Cardiac muscle cell (in vitro differentiated cells and primary cell): ENCODE data around the gene DNLZ. TPM values are rescaled to one million over a fixed set of nuclear protein-coding genes. Genes with fewer than 3 reads are reported as not detected.

ENCODE experiments used
- DNase-seq, 2 donors: peaks; one replicate each; pipeline versions ENCODE4 v3.0.0 to v3.0.0-alpha.2; 2010 to 2017; ENCODE audit warnings: low read depth in 1 of 2, low spot score in 1 of 2
- H3K27ac ChIP-seq: fragments of 200-600 bp; sonication (generic); 2 replicates; pipeline ENCODE4 v1.5.1; 2016
- H3K27me3 ChIP-seq: fragments of 200-600 bp; sonication (generic); 2 replicates; pipeline ENCODE4 v1.6.0; 2016; ENCODE audit warnings: control low read depth
- H3K36me3 ChIP-seq: fragments of 200-600 bp; sonication (generic); 2 replicates; pipeline ENCODE4 v1.5.1; 2016; ENCODE audit warnings: control low read depth
- H3K4me1 ChIP-seq: fragments of 200-600 bp; sonication (generic); 2 replicates; pipeline ENCODE4 v1.8.1; 2017; ENCODE audit warnings: low read depth, mild to moderate bottlenecking, mixed run types
- H3K4me3 ChIP-seq: fragments of 200-600 bp; sonication (generic); 2 replicates; pipeline ENCODE4 v1.5.1; 2016; ENCODE audit warnings: mild to moderate bottlenecking
- H3K9me3 ChIP-seq: fragments of 200-600 bp; sonication (generic); 2 replicates; pipeline ENCODE4 v1.5.1; 2017; ENCODE audit warnings: low read depth, mild to moderate bottlenecking, control low read depth
- polyA plus RNA-seq: library from polyadenylated mRNA; unstranded; fragments of >200 nt; fragmentation: Nextera tagmentation; extraction: Ambion mirVana; gene quantifications from 2 replicates; pipeline ENCODE4 v1.2.1, GENCODE V29; 2016
- total RNA-seq: library from RNA; depleted of rRNA; stranded (reverse); fragments of >200 nt; gene quantifications from 2 replicates; pipeline ENCODE4 v1.2.3, GENCODE V29; 2016
- TF ChIP-seq, protein P1 (sequence below): IDR thresholded peaks from 2 replicates; pipeline ENCODE4 v1.5.1; 2012; ENCODE audit warnings: low read depth, mild to moderate bottlenecking, low read length

Gene DNLZ
- total and polyA plus RNA-seq, 2 experiments from 2014 or later: 28.0 to 48.2 TPM

DNA sequence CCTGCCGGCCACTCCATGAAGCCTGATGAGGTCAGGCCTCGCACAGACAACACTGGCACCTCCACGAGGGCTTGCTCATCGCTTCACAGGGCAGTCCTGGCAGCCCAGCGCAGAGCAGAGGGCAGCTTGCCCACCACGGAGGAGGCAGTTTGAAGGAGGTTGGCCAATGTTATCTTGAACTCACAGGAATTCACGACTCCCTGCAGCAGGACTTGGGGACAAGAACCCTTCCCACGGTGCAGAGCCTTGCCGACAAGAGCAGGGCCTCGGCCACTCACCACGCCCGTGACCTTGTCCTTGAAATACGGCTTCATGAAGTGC, 31.4 kb upstream of the DNLZ start:
- Histone ChIP-seq H3K27ac (no peak overlapping the region), H3K9me3 (no peaks in the 10 kb centered on the region), H3K36me3 (peaks cover 23% of the 10 kb centered on the region), H3K4me1 (no peaks in the 10 kb centered on the region), H3K4me3 (no peak overlapping the region), H3K27me3 (no peaks in the 10 kb centered on the region)
- no peak for DNase-seq
- TF ChIP-seq, protein P1, sequence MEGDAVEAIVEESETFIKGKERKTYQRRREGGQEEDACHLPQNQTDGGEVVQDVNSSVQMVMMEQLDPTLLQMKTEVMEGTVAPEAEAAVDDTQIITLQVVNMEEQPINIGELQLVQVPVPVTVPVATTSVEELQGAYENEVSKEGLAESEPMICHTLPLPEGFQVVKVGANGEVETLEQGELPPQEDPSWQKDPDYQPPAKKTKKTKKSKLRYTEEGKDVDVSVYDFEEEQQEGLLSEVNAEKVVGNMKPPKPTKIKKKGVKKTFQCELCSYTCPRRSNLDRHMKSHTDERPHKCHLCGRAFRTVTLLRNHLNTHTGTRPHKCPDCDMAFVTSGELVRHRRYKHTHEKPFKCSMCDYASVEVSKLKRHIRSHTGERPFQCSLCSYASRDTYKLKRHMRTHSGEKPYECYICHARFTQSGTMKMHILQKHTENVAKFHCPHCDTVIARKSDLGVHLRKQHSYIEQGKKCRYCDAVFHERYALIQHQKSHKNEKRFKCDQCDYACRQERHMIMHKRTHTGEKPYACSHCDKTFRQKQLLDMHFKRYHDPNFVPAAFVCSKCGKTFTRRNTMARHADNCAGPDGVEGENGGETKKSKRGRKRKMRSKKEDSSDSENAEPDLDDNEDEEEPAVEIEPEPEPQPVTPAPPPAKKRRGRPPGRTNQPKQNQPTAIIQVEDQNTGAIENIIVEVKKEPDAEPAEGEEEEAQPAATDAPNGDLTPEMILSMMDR: no peak

DNA sequence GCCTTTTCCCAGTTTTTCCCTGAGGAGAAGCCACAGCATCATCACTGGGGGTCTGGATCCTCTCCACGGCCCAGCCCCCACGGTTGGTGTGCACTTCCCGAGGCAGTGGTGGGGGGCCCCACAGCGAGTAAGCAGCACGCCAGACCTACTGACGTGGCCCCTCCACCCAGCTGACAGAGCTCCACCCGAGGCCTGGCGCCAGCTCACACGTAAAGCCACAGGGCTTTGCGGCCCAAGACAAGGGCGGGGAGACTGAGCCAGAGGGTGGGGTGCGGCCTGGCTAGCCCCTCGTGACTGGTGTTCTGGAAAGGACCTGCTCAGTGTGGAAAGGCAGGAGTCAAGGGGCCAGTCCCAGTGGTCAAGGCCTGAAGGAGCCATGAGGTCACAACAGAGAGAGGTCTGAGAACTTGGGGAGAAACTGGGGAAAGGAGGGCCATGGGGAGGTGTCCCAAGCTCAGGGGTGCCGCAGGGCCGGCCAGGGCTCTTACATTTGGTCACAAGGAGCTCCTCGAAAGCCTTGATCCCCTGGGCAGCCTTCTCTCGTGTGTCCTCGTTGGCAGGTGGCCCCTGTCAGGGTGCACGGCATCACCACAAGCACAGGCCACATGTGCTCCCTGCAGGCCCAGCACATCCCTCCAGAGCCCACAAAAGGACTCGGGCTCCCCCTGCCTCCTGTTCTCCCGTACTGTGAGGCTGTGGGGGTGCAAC, 30.9 kb upstream of the DNLZ start:
- H3K27ac ChIP-seq: no peak overlapping the region
- no peak overlapping the region for H3K4me3 ChIP-seq
- H3K36me3 ChIP-seq: peaks cover 23% of the 10 kb centered on the region
- no peaks in the 10 kb centered on the region for H3K9me3 ChIP-seq
- TF ChIP-seq, protein P1: no peak
- no peaks in the 10 kb centered on the region for H3K27me3 ChIP-seq
- DNase-seq: no peak
- H3K4me1 ChIP-seq: no peaks in the 10 kb centered on the region

GRCh38 chr9:136393531-136393930, 30.0 kb upstream of the DNLZ start:
- TF ChIP-seq, protein P1: no peak
- Histone ChIP-seq H3K9me3 (no peaks in the 10 kb centered on the region), H3K27me3 (no peaks in the 10 kb centered on the region), H3K4me3 (no peak overlapping the region), H3K4me1 (no peaks in the 10 kb centered on the region), H3K27ac (no peak overlapping the region), H3K36me3 (peaks cover 23% of the 10 kb centered on the region)
- DNase-seq: no peak

GRCh38 chr9:136392538-136393449, 29.2 kb upstream of the DNLZ start:
- H3K4me1 ChIP-seq: no peaks in the 10 kb centered on the region
- no peaks in the 10 kb centered on the region for H3K9me3 ChIP-seq
- TF ChIP-seq, protein P1: no peak
- DNase-seq: no peak
- H3K36me3 ChIP-seq: peaks cover 26% of the 10 kb centered on the region
- no peaks in the 10 kb centered on the region for H3K27me3 ChIP-seq
- H3K27ac ChIP-seq: no peak overlapping the region
- H3K4me3 ChIP-seq: no peak overlapping the region

GRCh38 chr9:136391737-136392537, 28.4 kb upstream of the DNLZ start:
- DNase-seq: no peak
- H3K4me1 ChIP-seq: no peaks in the 10 kb centered on the region
- peaks cover 29% of the 10 kb centered on the region for H3K36me3 ChIP-seq
- TF ChIP-seq, protein P1: no peak
- H3K9me3 ChIP-seq: no peaks in the 10 kb centered on the region
- H3K4me3 ChIP-seq: no peak overlapping the region
- no peak overlapping the region for H3K27ac ChIP-seq
- no peaks in the 10 kb centered on the region for H3K27me3 ChIP-seq
